Tibial nerve (tissue), 4 donors: Measurements from ENCODE around the gene TECRL.

Experiments
- EP300 ChIP-seq, 2 donors: sonication (generic); formaldehyde crosslinking; IDR thresholded peaks; one replicate each; pipeline ENCODE4 v1.6.1; 2017; ENCODE audit warnings: antibody characterized with exemption in 2 of 2, mild to moderate bottlenecking in 1 of 2
- POLR2A ChIP-seq, 2 donors: fragments of 450-650 bp; IDR thresholded peaks; one replicate each; pipeline ENCODE4 v1.6.1; 2017; ENCODE audit warnings: antibody characterized with exemption in 2 of 2, mild to moderate bottlenecking in 2 of 2, moderate library complexity in 2 of 2
- TF ChIP-seq, protein P1 (sequence below), 5 experiments: fragments of 200-600 bp in 3 of 5; fragments of 450-650 bp in 2 of 5; sonication (generic) in 3 of 5; IDR thresholded peaks; one replicate each; pipeline ENCODE4 v1.5.1; 2016 to 2019; ENCODE audit warnings: antibody characterized with exemption in 5 of 5, mild to moderate bottlenecking in 3 of 5, moderate library complexity in 2 of 5

DNA sequence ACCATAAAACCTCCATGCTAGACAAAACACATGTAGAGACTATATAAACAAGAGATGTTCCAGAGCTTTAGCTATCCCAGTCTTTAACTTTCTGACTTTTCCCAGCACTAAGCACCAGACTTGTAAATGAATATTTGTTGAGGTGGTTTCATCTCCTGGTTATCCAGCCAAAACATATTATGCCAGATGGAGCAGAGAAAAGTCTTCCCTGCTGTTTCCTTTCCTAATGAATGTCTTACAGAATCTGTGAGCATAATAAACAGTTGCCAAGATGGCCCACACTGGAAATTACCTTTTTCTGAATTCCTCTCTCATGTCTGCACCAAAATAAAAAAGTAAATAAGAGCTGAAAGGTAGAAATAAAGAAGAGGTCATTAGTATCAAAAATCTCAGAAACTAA is 159.2 kb downstream of the TECRL start:
- TF ChIP-seq, protein P1, sequence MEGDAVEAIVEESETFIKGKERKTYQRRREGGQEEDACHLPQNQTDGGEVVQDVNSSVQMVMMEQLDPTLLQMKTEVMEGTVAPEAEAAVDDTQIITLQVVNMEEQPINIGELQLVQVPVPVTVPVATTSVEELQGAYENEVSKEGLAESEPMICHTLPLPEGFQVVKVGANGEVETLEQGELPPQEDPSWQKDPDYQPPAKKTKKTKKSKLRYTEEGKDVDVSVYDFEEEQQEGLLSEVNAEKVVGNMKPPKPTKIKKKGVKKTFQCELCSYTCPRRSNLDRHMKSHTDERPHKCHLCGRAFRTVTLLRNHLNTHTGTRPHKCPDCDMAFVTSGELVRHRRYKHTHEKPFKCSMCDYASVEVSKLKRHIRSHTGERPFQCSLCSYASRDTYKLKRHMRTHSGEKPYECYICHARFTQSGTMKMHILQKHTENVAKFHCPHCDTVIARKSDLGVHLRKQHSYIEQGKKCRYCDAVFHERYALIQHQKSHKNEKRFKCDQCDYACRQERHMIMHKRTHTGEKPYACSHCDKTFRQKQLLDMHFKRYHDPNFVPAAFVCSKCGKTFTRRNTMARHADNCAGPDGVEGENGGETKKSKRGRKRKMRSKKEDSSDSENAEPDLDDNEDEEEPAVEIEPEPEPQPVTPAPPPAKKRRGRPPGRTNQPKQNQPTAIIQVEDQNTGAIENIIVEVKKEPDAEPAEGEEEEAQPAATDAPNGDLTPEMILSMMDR (IDR thresholded peaks at IDR 0.05), result no peak
- TF ChIP-seq EP300 (IDR thresholded peaks at IDR 0.05) (no peak), POLR2A (IDR thresholded peaks at IDR 0.05) (no peak)
